ENCODE results near the gene DOLPP1. TPM values are rescaled to one million over a fixed set of nuclear protein-coding genes. Genes with fewer than 3 reads are reported as not detected.

DOLPP1 gene
- total RNA-seq, 1 donor from 2014 or later: 22.9 TPM

DNA sequence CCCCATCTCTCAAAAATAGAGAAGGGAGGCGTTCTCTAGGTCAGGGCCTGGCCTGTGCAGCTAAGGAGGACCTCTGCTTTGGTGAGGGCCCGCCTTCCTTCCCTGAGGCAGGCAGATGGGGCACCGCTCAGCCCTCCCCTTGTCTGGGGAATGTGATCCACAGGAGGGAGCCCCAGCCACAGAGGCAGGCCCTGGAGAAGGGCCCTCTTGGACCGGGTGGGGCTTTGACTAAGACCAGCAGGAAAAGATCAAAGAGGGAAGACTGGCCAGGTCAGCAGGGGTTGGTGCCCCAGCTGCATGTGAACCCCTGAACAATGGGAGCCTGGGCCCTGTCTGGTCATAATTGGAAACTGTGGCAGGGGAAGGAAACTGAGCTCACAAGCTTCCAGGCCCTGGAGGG is 52.2 kb downstream of the DOLPP1 start:
- intact Hi-C loops (cut with micrococcal nuclease): loop anchor here (10.0 kb wide), 1 partner anchor 652 kb away; no protein-coding TSS in a partner anchor
- no peak for DNase-seq (ENCODE audit: low spot score)
- Mint-ChIP-seq H3K9me3 (no peaks in the 10 kb centered on the region), H3K27me3 (ENCODE audit: low read depth) (no peaks in the 10 kb centered on the region), H3K36me3 (ENCODE audit: low read depth) (peaks cover 52% of the 10 kb centered on the region), H3K27ac (no peak overlapping the region), H3K4me3 (ENCODE audit: low read depth) (no peak overlapping the region), H3K4me1 (ENCODE audit: low read depth) (peaks cover 6% of the 10 kb centered on the region)

DNA sequence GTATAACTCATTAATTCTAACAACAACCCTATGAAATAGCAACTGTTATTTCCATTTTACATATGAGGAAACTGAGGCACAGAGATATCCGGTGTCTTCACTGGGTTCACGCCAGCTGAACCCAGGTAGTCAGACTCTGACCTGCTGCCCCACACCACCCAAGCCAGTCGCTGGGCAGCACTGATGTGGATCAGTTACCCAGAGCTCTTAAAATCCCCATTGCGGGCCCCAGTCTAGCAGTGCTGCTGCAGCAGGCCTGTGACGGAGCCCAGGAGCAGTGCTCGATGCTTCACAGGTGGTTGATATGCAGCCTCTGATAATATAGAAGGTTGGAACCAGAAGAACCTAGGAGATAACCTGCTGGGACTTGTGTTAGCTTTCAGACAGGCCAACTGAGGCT is 54.6 kb downstream of the DOLPP1 start:
- Mint-ChIP-seq H3K4me3 (ENCODE audit: low read depth) (no peak overlapping the region), H3K36me3 (ENCODE audit: low read depth) (peaks cover 42% of the 10 kb centered on the region), H3K27me3 (ENCODE audit: low read depth) (no peaks in the 10 kb centered on the region), H3K9me3 (no peaks in the 10 kb centered on the region), H3K27ac (no peak overlapping the region), H3K4me1 (ENCODE audit: low read depth) (peaks cover 18% of the 10 kb centered on the region)
- intact Hi-C loops (cut with micrococcal nuclease): loop anchor here (10.0 kb wide), 1 partner anchor 649 kb away; no protein-coding TSS in a partner anchor
- DNase-seq (ENCODE audit: low spot score): no peak

DNA sequence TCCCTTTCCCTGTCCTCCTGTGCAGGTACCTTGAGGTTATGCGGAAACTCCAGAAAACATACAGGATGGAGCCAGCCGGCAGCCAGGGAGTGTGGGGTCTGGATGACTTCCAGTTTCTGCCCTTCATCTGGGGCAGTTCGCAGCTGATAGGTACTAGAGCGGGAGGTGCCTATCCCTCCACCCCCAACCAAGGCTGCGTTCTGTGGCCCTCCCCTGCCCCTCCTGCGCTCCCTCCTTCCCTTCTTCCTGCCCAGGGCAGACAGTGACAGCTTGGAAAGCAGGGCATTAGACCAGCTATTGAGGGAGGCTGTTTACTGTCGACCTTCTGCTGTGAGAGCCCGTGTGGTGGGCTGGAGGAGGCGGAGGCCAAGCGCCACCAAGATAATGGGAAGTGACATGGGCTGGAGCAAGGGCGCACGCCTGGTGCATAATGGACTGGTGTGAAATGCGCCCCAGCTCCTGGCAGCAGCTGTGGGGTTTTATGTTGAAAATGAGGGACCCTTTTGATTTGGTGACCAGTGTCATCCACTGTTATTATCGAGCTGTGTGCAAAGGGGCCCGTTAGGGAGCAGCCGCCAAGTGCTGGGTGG is 55.6 kb downstream of the DOLPP1 start:
- no peak for DNase-seq (ENCODE audit: low spot score)
- H3K4me3 Mint-ChIP-seq (ENCODE audit: low read depth): no peak overlapping the region
- no peak overlapping the region for H3K27ac Mint-ChIP-seq
- H3K4me1 Mint-ChIP-seq (ENCODE audit: low read depth): peaks cover 26% of the 10 kb centered on the region
- intact Hi-C loops (cut with micrococcal nuclease): loop anchor here (10.0 kb wide), 1 partner anchor 648 kb away; no protein-coding TSS in a partner anchor
- H3K9me3 Mint-ChIP-seq: no peaks in the 10 kb centered on the region
- H3K36me3 Mint-ChIP-seq (ENCODE audit: low read depth): peaks cover 31% of the 10 kb centered on the region
- no peaks in the 10 kb centered on the region for H3K27me3 Mint-ChIP-seq (ENCODE audit: low read depth)

- intact Hi-C loops (cut with micrococcal nuclease): loop anchor here (2.0 to 10.0 kb wide), 2 partner anchors 359 to 647 kb away; no protein-coding TSS in a partner anchor
- Mint-ChIP-seq H3K27me3 (ENCODE audit: low read depth) (no peaks in the 10 kb centered on the region), H3K36me3 (ENCODE audit: low read depth) (peaks cover 26% of the 10 kb centered on the region), H3K4me3 (ENCODE audit: low read depth) (no peak overlapping the region), H3K27ac (no peak overlapping the region), H3K4me1 (ENCODE audit: low read depth) (peaks cover 26% of the 10 kb centered on the region), H3K9me3 (no peaks in the 10 kb centered on the region)
- no peak for DNase-seq (ENCODE audit: low spot score)
These were observed 56.6 kb downstream of the DOLPP1 start for GRCh38 chr9:129137292-129138143.

DNA sequence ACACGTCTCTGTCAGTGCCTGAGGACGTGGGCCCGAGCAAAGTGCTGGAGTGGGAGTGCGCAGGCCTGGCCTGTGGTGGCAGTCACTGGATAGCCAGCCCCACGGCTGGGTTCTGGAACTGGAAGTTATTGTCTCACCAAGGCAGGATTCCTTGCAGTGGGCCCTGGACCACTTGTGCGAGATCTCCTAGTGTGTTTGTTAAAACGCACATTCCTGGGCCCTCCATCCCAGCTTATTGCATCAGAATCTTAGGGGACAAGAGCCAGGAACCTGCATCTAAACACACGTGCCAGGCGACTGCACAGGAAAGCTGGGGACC is 57.2 kb downstream of the DOLPP1 start:
- H3K36me3 Mint-ChIP-seq (ENCODE audit: low read depth): peaks cover 30% of the 10 kb centered on the region

GRCh38 chr9:129138476-129139232 is 57.7 kb downstream of the DOLPP1 start:
- H3K27ac Mint-ChIP-seq: peak overlapping the region; percentile 97
- peaks cover 27% of the 10 kb centered on the region for H3K36me3 Mint-ChIP-seq (ENCODE audit: low read depth)
- DNase-seq (ENCODE audit: low spot score): no peak
- H3K27me3 Mint-ChIP-seq (ENCODE audit: low read depth): no peaks in the 10 kb centered on the region
- intact Hi-C loops (cut with micrococcal nuclease): loop anchor here (1.0 to 10.0 kb wide), 3 partner anchors 38 to 646 kb away; no protein-coding TSS in a partner anchor
- no peaks in the 10 kb centered on the region for H3K9me3 Mint-ChIP-seq
- no peak overlapping the region for H3K4me3 Mint-ChIP-seq (ENCODE audit: low read depth)
- peaks cover 34% of the 10 kb centered on the region for H3K4me1 Mint-ChIP-seq (ENCODE audit: low read depth)

More for the DNA sequence above, 57.2 kb downstream of the DOLPP1 start:
- H3K27ac Mint-ChIP-seq: no peak overlapping the region
- no peak overlapping the region for H3K4me3 Mint-ChIP-seq (ENCODE audit: low read depth)
- no peaks in the 10 kb centered on the region for H3K9me3 Mint-ChIP-seq
- no peaks in the 10 kb centered on the region for H3K27me3 Mint-ChIP-seq (ENCODE audit: low read depth)
- intact Hi-C loops (cut with micrococcal nuclease): loop anchor here (2.0 to 10.0 kb wide), 2 partner anchors 359 to 647 kb away; no protein-coding TSS in a partner anchor
- H3K4me1 Mint-ChIP-seq (ENCODE audit: low read depth): peaks cover 32% of the 10 kb centered on the region
- no peak for DNase-seq (ENCODE audit: low spot score)

GRCh38 chr9:129139233-129139992 is 58.5 kb downstream of the DOLPP1 start:
- no peaks in the 10 kb centered on the region for H3K27me3 Mint-ChIP-seq (ENCODE audit: low read depth)
- H3K27ac Mint-ChIP-seq: peak overlapping the region; percentile 97
- H3K36me3 Mint-ChIP-seq (ENCODE audit: low read depth): peaks cover 28% of the 10 kb centered on the region
- peak overlapping the region; percentile 86 for H3K4me3 Mint-ChIP-seq (ENCODE audit: low read depth)
- H3K4me1 Mint-ChIP-seq (ENCODE audit: low read depth): peaks cover 37% of the 10 kb centered on the region
- no peaks in the 10 kb centered on the region for H3K9me3 Mint-ChIP-seq
- peak; percentile 72 for DNase-seq (ENCODE audit: low spot score)
- intact Hi-C loops (cut with micrococcal nuclease): loop anchor here (1.0 to 10.0 kb wide), 3 partner anchors 37 to 645 kb away; no protein-coding TSS in a partner anchor

- peak overlapping the region; percentile 97 for H3K27ac Mint-ChIP-seq
- intact Hi-C loops (cut with micrococcal nuclease): loop anchor here (1.0 to 10.0 kb wide), 7 partner anchors 36 to 645 kb away; no protein-coding TSS in a partner anchor
- peak overlapping the region; percentile 86 for H3K4me3 Mint-ChIP-seq (ENCODE audit: low read depth)
- H3K9me3 Mint-ChIP-seq: no peaks in the 10 kb centered on the region
- no peaks in the 10 kb centered on the region for H3K27me3 Mint-ChIP-seq (ENCODE audit: low read depth)
- peaks cover 24% of the 10 kb centered on the region for H3K36me3 Mint-ChIP-seq (ENCODE audit: low read depth)
- peaks cover 37% of the 10 kb centered on the region for H3K4me1 Mint-ChIP-seq (ENCODE audit: low read depth)
- peak; percentile 77 for DNase-seq (ENCODE audit: low spot score)
These were observed 59.1 kb downstream of the DOLPP1 start for GRCh38 chr9:129139993-129140396.

Other genes with a start within 250 kb of the DOLPP1 start
- gene KYAT1, start 199.2 kb upstream of the DOLPP1 start, total RNA-seq: 13.6 and 14.0 TPM in 2 replicates
- gene LRRC8A, start 199.0 kb upstream of the DOLPP1 start, total RNA-seq: 24.9 and 25.4 TPM in 2 replicates
- 0.44 and 0.68 TPM in 2 replicates for gene PHYHD1, start 160.1 kb upstream of the DOLPP1 start, total RNA-seq
- 13.0 and 13.3 TPM in 2 replicates for gene DOLK, start 133.5 kb upstream of the DOLPP1 start, total RNA-seq
- gene NUP188, start 133.4 kb upstream of the DOLPP1 start, total RNA-seq: 161 and 175 TPM in 2 replicates
- 71.5 and 73.4 TPM in 2 replicates for gene SH3GLB2, start 52.8 kb upstream of the DOLPP1 start, total RNA-seq
- gene MIGA2, start 44.5 kb upstream of the DOLPP1 start, total RNA-seq: 41.5 and 41.7 TPM in 2 replicates
- 13.6 and 14.3 TPM in 2 replicates for gene CRAT, start 29.7 kb downstream of the DOLPP1 start, total RNA-seq
- gene PTPA, start 30.3 kb downstream of the DOLPP1 start, total RNA-seq: 106 and 112 TPM in 2 replicates
- 8.6 and 9.3 TPM in 2 replicates for gene IER5L, start 97.2 kb downstream of the DOLPP1 start, total RNA-seq